GM10248 (cell line): ENCODE measurements around the gene NALCN.

Source experiments
- CTCF ChIA-PET: fragments of 300-600 bp; sonication (Branson Sonifier 250); formaldehyde crosslinking; extraction: SDS; loops from one replicate; lab custom pipeline; 2021; ENCODE audit warnings: antibody characterized with exemption; lab: Yijun Ruan, JAX
- POLR2A ChIA-PET: fragments of 350-650 bp; sonication (Branson Sonifier 250); formaldehyde crosslinking; extraction: SDS; loops from one replicate; lab custom pipeline; 2020; ENCODE audit warnings: antibody characterized with exemption; lab: Yijun Ruan, JAX
- DNase-seq: peaks from one replicate; pipeline ENCODE4 v3.0.0; 2012; ENCODE audit errors: extremely low spot score
- TF ChIP-seq, protein P1 (sequence below): IDR thresholded peaks from 2 replicates; pipeline ENCODE4 v1.5.1; 2012; ENCODE audit warnings: mild to moderate bottlenecking, low read depth; ENCODE audit errors: extremely low read depth, missing control alignments, control extremely low read depth

The NALCN gene

DNA sequence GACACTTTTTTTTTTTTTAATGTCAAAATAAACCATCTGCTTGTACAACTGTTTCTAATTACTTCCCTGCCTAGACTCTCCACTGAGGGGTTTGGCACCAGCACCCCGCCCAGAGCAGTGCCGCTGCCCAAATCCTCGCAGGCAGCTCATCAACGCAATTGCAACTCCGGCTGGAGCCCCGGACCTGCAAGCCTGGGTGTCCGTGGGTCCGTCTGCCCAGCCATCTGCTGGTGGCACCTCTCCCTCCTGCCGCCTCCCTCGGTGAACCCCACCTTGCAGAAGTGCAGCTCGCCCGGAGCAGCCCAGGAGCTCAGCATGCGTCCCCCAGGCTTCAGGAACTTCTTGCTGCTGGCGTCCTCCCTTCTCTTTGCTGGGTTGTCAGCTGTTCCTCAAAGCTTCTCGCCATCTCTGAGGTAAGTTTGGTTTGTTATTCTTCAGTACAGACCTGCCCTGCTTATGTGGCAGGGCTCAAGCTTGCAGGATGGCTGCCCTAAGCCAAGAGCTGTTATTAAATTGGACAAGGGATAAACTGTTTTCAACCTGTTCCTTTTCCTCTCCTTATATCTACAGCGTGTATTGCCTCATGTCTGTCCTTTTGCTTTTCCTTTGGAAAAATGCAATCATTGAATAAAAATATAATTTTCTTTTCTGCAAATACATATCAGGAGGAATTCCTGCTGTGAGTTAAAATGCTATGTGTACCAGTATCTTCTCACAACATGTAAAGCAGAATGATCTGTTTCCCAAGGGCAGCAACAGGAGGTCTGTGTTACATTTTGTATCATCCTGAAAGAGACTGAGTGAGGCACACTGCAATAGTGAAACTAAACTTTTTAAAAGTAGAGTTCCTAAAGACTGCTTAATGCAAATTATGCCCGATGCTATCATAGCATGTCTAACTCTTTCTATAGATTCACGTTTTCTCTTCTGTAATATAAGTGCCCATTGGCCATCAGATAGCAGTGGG lies 36.5 kb upstream of the NALCN start, which contains the start of gene ITGBL1:
Gene ITGBL1, plus strand, starts transcription at position 157 of the 967 bp plus-strand sequence. Its CDS starts 159 bp downstream, at position 316.
- ChIA-PET CTCF (interaction anchor here (1.2 to 1.3 kb wide), 2 partner anchors 15 to 36 kb away, joined by 3 read pairs; partner anchors contain the start of gene NALCN), POLR2A (no interaction called here)
- peak; percentile 23 for DNase-seq
- TF ChIP-seq, protein P1, sequence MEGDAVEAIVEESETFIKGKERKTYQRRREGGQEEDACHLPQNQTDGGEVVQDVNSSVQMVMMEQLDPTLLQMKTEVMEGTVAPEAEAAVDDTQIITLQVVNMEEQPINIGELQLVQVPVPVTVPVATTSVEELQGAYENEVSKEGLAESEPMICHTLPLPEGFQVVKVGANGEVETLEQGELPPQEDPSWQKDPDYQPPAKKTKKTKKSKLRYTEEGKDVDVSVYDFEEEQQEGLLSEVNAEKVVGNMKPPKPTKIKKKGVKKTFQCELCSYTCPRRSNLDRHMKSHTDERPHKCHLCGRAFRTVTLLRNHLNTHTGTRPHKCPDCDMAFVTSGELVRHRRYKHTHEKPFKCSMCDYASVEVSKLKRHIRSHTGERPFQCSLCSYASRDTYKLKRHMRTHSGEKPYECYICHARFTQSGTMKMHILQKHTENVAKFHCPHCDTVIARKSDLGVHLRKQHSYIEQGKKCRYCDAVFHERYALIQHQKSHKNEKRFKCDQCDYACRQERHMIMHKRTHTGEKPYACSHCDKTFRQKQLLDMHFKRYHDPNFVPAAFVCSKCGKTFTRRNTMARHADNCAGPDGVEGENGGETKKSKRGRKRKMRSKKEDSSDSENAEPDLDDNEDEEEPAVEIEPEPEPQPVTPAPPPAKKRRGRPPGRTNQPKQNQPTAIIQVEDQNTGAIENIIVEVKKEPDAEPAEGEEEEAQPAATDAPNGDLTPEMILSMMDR, result no peak

DNA sequence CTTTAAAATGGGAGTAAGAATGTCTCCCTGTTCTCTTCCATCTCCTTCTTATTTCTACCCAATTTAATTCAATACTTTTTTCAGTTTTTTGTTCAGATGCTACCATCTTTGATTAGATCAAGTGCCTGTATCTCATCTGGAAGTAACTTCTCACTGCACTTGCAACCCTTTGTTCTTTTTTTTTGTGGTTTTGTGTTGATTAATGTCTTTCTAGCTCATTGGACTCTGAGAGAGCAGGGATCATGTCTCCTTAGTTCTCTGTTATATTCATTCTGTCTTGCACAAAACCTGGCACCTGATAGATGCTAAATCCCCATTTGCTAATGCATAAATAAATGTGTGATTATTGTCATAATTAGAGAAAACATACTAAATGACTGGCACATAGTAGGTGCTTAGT lies 35.3 kb upstream of the NALCN start:
- DNase-seq, result no peak
- CTCF ChIA-PET, result no interaction called here
- TF ChIP-seq, protein P1, result no peak
- POLR2A ChIA-PET, result no interaction called here

DNA sequence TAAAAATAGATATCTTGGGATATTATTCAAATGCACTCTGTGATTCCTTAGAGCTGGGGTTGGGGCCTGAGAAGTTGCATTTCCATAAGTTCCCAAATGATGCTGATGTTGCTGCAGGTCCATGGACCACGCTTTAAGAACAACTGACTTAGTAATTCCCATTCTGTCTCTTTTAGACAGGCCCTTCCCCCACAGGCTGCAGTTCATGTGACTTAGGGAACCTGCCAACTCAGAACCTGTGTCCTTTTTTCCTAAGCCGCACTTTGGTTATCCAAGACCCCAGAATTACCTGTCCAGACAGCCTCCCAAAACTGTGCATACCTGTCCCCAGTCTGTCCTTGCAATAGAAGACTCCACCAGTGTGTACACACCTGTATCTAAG lies 34.4 kb upstream of the NALCN start:
- ChIA-PET POLR2A (no interaction called here), CTCF (no interaction called here)
- no peak for DNase-seq
- TF ChIP-seq, protein P1, result no peak

DNA sequence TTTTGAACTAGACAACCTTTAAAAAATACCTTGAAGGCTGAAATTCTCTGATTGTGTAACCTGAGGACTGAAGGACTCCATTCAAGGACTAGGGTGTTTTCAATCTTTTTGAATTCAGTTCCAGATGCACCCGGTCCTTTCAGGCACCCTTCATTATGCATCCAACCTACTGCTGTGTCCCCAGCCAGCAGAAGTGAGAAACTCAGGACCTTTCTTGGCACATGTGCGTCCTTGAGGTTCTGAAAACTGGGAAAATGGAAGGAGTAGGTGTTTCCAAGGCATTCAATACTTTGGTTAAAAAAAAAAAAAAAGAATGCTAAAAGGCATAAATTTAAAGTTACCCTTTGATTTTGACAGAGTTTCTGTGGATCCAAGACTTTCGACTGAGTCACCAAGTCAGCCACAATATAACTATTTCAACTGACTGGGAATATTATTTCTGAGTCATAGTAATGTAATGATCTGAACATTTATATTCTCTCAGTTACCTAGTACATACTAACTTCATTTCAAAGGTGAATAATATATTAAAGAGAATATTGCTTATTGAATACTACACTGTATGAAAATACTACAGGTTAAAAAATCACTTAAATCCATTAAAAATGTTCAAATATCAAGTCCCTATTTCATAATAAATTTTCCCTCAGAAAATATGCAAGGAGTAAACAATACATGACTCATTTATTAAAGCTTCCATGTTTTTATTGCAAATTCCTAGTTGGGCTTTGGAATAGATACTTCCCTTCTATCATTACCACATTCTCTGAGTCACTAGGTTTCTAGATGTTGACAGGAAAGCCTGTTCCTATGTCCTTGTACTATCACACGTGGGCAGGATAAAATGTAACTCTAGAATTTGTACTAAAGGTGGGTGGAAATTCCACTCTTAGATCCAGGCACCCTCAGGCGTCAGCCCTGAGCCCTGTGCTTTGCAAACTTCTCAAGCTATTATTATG lies 33.8 kb upstream of the NALCN start:
- CTCF ChIA-PET, result no interaction called here
- TF ChIP-seq, protein P1, result no peak
- DNase-seq, result no peak
- POLR2A ChIA-PET, result no interaction called here

DNA sequence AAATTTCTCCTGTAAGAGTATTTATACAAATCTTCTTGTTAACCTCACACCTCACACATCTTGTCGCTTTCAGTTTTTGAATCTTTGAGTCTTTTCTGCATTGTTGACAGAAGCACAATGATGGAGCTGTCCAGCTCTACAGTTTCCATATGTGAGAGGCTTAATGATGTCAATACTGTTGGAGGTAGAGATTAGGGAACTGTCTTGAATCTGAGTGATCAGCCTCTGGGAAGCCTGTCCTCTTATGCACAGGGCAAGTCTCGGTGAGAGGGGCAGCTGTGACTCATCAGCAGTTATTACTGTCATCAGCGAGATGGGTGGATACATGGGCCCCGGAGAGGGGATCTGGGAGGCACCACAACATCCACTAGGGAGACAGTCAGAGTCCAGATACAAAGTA lies 31.5 kb upstream of the NALCN start:
- no peak for DNase-seq
- ChIA-PET POLR2A (no interaction called here), CTCF (no interaction called here)
- TF ChIP-seq, protein P1, result no peak

DNA sequence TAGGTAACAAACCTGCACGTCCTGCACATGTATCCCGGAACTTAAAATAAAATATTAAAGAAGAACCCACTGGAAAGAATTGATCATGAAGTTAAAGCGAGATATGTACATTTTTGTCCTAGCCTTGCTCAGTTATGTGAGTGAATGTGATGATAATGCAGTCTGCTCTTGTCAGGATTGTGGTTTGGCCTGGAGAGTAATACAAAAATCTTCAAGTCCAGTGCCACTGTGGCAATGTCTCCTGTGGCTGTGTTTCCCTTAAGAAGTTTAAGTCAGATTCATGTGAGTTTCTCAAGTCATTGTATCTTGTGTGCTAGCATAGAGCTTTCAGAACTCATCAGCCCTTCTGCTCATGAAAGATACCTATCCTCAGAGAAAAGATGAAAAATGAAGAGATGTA lies 18.2 kb upstream of the NALCN start:
- TF ChIP-seq, protein P1, result no peak
- no peak for DNase-seq
- ChIA-PET CTCF (no interaction called here), POLR2A (no interaction called here)
